Fibroblast of the aortic adventitia (primary cell): ENCODE results near the gene PPAN. TPM values are rescaled to one million over a fixed set of nuclear protein-coding genes. Genes with fewer than 3 reads are reported as not detected.

Experiments used
- DNase-seq: peaks from one replicate; pipeline ENCODE4 v3.0.0-alpha.2; 2010; ENCODE audit warnings: low read depth
- H3K4me3 ChIP-seq: 2 replicates; pipeline ENCODE4 v1.5.1; 2011; ENCODE audit warnings: low read depth, mild to moderate bottlenecking, control low read depth, low read length, moderate library complexity
- total RNA-seq: library from RNA; depleted of rRNA; stranded (reverse); fragments of >200 nt; gene quantifications from 2 replicates; pipeline ENCODE4 v1.2.3, GENCODE V29; 2012; ENCODE audit warnings: low replicate concordance
- TF ChIP-seq, protein P1 (sequence below): IDR thresholded peaks from 2 replicates; pipeline ENCODE4 v1.5.1; 2011; ENCODE audit warnings: mild to moderate bottlenecking, low read length, control low read depth, inconsistent platforms; ENCODE audit not compliant: insufficient read depth

The PPAN gene
- total RNA-seq, 1 donor = 21.8 TPM

DNA sequence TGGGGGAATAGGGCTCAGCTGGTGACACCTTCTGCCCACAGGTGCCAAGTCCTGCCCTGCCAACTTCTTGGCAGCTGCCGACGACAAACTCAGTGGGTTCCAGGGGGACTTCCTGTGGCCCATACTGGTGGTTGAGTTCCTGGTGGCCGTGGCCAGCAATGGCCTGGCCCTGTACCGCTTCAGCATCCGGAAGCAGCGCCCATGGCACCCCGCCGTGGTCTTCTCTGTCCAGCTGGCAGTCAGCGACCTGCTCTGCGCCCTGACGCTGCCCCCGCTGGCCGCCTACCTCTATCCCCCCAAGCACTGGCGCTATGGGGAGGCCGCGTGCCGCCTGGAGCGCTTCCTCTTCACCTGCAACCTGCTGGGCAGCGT lies 7.4 kb downstream of the PPAN start:
- TF ChIP-seq, protein P1, sequence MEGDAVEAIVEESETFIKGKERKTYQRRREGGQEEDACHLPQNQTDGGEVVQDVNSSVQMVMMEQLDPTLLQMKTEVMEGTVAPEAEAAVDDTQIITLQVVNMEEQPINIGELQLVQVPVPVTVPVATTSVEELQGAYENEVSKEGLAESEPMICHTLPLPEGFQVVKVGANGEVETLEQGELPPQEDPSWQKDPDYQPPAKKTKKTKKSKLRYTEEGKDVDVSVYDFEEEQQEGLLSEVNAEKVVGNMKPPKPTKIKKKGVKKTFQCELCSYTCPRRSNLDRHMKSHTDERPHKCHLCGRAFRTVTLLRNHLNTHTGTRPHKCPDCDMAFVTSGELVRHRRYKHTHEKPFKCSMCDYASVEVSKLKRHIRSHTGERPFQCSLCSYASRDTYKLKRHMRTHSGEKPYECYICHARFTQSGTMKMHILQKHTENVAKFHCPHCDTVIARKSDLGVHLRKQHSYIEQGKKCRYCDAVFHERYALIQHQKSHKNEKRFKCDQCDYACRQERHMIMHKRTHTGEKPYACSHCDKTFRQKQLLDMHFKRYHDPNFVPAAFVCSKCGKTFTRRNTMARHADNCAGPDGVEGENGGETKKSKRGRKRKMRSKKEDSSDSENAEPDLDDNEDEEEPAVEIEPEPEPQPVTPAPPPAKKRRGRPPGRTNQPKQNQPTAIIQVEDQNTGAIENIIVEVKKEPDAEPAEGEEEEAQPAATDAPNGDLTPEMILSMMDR = no peak
- no peak overlapping the region for H3K4me3 ChIP-seq
- no peak for DNase-seq

- no peak for DNase-seq
- H3K4me3 ChIP-seq = no peak overlapping the region
- TF ChIP-seq, protein P1 = no peak
These were observed 7.9 kb downstream of the PPAN start for GRCh38 chr19:10113964-10114650.

DNA sequence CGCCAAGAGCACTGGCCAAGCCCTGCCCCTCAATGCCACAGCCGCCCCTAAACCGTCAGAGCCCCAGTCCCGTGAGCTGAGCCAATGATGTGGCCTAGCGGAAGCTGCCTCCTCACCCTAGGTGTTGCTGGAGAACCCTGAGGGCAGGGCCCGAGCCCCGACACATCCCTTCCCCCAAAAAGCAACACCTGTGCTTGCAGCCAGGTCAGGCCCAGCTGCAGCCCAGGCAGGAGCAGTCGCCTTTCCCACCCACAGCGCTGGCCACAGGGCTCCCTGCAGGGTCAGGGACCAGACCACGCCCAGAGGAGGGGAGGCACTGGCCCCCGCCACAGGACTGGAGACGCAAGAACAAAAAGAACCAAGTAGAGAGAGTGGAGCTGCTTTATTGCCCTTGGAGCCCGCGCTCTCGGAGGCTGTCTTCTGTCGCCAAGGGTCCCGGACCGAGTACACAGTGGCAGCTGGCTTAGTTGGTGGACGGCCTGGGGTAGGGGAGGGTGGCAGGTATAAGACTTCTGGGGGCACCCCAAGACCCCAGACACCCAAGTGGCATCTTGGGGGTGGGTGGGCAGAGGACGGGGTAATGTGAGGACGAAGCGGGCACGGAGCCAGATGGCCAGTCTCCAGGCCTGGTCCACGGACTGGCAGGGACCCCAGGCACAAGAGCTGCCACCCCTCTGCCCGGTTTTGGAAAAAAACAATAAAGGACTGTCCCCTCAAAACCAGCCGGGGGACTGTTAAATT lies 8.7 kb downstream of the PPAN start:
- no peak for DNase-seq
- TF ChIP-seq, protein P1 = no peak

DNA sequence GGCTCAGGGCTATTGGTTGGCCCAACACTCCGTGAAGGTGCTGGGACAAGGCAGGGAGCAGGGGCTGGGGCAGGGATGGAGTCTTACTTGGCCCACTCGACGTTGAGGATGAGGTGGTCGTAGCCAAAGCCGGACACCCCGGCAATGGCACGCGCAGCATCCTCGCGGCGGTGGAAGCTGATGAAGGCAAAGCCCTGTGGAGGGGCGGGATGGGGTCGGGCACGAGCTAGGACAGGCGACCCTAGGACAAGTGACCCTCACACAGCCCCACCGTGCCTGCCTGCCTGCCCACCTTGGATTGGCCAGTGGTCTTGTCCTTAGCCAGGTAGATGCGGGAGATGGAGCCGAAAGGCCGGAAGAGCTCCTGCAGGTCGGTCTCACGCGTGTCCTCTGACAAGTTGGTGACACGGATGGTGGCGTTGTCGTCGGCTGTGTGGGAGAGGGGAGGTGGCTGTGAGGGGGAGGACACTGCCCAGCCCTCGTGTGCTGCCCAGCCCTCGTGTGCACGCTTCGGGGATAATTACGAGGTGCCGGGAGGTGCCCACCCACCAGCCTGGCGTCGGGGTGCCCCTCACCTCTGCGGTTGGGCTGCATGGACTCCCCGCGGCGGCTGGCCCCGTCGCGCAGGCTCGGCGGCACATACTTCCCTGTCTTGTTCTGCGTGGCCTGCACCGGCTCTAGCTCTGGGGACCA lies 9.4 kb downstream of the PPAN start:
- DNase-seq = no peak
- H3K4me3 ChIP-seq = no peak overlapping the region
- TF ChIP-seq, protein P1 = no peak

More for the DNA sequence above, 8.7 kb downstream of the PPAN start:
- H3K4me3 ChIP-seq = no peak overlapping the region

DNA sequence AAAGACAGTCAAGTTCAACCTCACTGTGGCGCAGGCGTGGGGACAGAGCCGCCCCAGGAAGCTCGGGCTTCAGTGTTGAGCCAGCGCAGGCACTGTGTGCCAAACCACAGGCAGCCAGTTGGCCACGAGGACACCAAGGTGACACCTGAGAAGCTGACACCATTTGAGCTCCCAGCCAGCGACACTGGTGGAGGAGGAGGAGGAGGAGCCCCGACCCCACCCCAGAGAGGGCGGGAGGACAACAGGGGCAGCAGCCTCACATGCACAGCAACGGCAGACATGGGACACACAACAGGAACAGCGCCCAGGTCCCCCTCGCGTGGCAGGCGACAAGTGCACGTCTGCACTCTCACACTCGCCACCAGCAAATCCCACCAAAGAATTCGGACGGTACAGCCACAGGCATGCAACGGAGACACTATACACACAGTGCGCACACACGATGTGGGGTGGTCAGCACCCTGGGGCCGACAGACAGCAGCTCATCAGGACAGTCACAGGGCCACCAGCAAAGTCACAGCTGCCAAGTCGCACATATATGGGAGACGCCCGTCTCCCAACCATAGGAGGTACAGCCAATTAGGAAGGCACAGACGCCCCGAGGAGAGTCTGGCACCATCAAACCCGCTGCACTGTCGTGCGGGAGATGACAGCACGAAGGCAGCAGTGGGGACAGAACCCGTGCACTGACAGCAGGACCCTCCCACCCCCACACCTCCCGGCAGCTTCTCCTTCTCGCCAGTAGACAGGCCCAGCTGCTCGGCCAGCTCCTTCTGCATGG lies 10.1 kb downstream of the PPAN start:
- no peak for DNase-seq
- H3K4me3 ChIP-seq = no peak overlapping the region
- TF ChIP-seq, protein P1 = no peak

DNA sequence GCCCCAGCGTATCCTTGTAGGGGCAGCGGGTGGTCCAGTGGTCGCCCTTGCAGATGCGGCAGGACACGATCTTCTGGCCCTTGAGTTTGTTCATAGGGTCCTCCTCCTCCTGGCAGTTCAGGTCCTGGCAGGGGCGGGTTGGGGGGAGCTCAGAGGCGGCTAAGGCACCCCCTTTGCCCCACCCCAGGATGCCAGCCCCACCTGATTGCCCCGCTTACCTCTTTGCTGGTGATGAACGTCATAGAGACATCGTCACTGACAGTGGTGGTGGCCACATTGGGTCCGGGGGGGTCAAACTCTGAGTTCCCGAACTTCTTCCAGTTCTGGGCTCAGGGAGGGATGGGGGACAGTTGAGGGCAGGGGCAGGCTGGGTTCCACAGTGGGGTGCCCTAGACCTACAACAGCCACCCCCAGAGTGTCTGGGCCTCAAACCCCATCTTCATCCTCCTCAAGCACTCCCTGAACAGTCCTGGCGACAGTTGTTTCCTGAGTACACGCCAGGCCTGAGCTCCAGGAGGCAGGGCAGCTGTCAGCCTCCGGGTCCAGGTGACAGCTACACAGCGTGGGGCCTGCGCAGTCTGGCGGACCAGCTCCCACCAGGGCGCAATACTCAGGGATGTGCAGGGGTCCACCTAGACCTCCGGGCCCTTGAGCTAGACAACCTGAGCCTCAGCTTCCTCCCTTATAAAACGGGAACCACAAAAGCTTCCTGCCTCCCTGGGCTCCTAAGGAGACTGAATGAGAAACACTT lies 10.9 kb downstream of the PPAN start:
- no peak overlapping the region for H3K4me3 ChIP-seq
- TF ChIP-seq, protein P1 = no peak
- DNase-seq = no peak
